Measurements from ENCODE around the gene DPP3.
"Not testable (repeated sequence)": the region's sequence is repeated elsewhere in the genome, so short reads cannot be mapped to it uniquely, and the experiment has no call there.

DNA sequence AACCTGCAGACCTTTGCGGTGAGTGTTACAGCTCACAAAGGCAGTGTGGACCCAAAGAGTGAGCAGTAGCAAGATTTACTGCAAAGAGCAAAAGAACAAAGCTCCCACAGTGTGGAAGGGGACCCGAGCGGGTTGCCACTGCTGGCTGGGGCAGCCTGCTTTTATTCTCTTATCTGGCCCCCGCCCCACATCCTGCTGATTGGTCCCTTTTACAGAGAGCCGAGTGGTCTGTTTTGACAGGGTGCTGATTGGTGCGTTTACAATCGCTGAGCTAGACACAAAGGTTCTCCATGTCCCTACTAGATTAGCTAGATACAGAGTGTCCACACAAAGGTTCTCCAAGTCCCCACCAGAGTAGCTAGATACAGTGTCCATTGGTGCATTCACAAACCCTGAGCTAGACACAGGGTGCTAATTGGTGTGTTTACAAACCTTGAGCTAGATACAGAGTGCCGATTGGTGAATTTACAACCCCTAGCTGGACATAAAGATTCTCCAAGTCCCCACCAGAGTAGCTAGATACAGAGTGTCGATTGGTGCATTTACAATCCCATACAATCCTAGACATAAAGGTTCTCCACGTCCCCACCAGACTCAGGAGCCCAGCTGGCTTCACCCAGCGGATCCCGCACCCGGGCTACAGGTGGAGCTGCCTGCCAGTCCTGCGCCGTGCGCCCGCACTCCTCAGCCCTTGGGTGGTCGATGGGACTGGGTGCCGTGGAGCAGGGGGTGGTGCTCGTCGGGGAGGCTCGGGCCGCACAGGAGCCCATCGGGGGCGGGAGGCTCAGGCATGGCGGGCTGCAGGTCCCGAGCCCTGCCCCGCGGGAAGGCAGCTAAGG lies 39.9 kb upstream of the DPP3 start:
- TF ChIP-seq ZNF830 (tag by site-specific recombination; IDR thresholded peaks at IDR 0.05; ENCODE audit: low read depth); MEIS1 (CRISPR knock-in tag; IDR thresholded peaks at IDR 0.05; ENCODE audit: borderline replicate concordance): not testable (repeated sequence)
- TF ChIP-seq, protein P1, sequence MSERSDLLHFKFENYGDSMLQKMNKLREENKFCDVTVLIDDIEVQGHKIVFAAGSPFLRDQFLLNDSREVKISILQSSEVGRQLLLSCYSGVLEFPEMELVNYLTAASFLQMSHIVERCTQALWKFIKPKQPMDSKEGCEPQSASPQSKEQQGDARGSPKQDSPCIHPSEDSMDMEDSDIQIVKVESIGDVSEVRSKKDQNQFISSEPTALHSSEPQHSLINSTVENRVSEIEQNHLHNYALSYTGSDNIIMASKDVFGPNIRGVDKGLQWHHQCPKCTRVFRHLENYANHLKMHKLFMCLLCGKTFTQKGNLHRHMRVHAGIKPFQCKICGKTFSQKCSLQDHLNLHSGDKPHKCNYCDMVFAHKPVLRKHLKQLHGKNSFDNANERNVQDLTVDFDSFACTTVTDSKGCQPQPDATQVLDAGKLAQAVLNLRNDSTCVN (tag by site-specific recombination; optimal IDR thresholded peaks at IDR 0.05) = not testable (repeated sequence)
